Body of pancreas (tissue), 4 donors: ENCODE results near the gene PTBP1. TPM values are rescaled to one million over a fixed set of nuclear protein-coding genes. Genes with fewer than 3 reads are reported as not detected.
A peak's percentile ranks its signal among the peaks of the same experiment; 100 is the strongest.

Experiments used
- ATAC-seq: fragments of 150-250 bp; one replicate; pipeline ENCODE4 v1.9.1; 2016
- DNase-seq, 4 donors: peaks; one replicate each; pipeline ENCODE4 v3.0.0-alpha.2; 2019
- H3K27ac ChIP-seq, 4 donors: fragments of 200-600 bp; sonication (generic); 1 replicate in 3 of 4; 2 replicates in 1 of 4; pipeline versions ENCODE4 v1.5.1 to v1.6.1; 2016 to 2019; ENCODE audit warnings: mild to moderate bottlenecking in 1 of 4, mixed read lengths in 1 of 4, moderate library complexity in 1 of 4
- H3K27me3 ChIP-seq, 2 donors: fragments of 200-600 bp; sonication (generic); one replicate each; pipeline ENCODE4 v1.6.0; 2016; ENCODE audit warnings: mild to moderate bottlenecking in 1 of 2
- H3K36me3 ChIP-seq, 2 donors: fragments of 200-600 bp; sonication (generic); replicated peaks in 1 of 2; 2 replicates each; pipeline ENCODE4 v1.5.1; 2016; ENCODE audit warnings: low read depth in 2 of 2; ENCODE audit not compliant: insufficient read depth in 1 of 2
- H3K4me1 ChIP-seq: fragments of 200-600 bp; sonication (generic); one replicate; pipeline ENCODE4 v1.6.0; 2016
- H3K4me3 ChIP-seq, 2 donors: fragments of 200-600 bp; sonication (generic); 1 replicate in 1 of 2; 2 replicates in 1 of 2; pipeline ENCODE4 v1.5.1; 2016 to 2019
- H3K9me3 ChIP-seq, 3 donors: fragments of 200-600 bp; sonication (generic); 1 replicate in 2 of 3; 2 replicates in 1 of 3; pipeline ENCODE4 v1.5.1; 2016
- CTCF ChIP-seq, 7 experiments: fragments of 450-650 bp in 4 of 7; fragments of 200-600 bp in 3 of 7; sonication (generic) in 3 of 7; IDR thresholded peaks; one replicate each; pipeline ENCODE4 v1.5.1; 2016 to 2019; ENCODE audit warnings: antibody characterized with exemption in 7 of 7
- POLR2A ChIP-seq, 3 donors: fragments of 450-650 bp; IDR thresholded peaks; one replicate each; pipeline ENCODE4 v1.6.1; 2016; ENCODE audit warnings: antibody characterized with exemption in 3 of 3, mild to moderate bottlenecking in 2 of 3
- WGBS, 2 donors: methylation state at CpG; one replicate each; pipeline ENCODE4 v1.1.5; 2017; 5-methylcytosine and 5-hydroxymethylcytosine counted together
- intact Hi-C: fragments of 100-400 bp; cut with DNase I; formaldehyde crosslinking; loops from one replicate; pipeline ENCODE4 v1.15.1; 2023
- total RNA-seq, 2 donors: library from RNA; depleted of rRNA; stranded (reverse); fragments of >200 nt; gene quantifications; one replicate each; pipeline ENCODE4 v1.1.0, GENCODE V29; 2016

The PTBP1 gene
- total RNA-seq, 2 donors from 2014 or later: 78.9 to 100 TPM

GRCh38 chr19:751501-752341 lies 45.5 kb upstream of the PTBP1 start:
- peaks cover 0 to 7% of the 10 kb centered on the region in 2 donors for H3K27me3 ChIP-seq

GRCh38 chr19:752652-753517 lies 44.4 kb upstream of the PTBP1 start:
- peak overlapping the region in 2 of 4 donors; percentile 14 to 32 for H3K27ac ChIP-seq
- H3K4me1 ChIP-seq: peaks cover 11% of the 10 kb centered on the region
- H3K9me3 ChIP-seq: no peaks in the 10 kb centered on the region
- H3K27me3 ChIP-seq: peaks cover 0 to 7% of the 10 kb centered on the region in 2 donors
- WGBS, 2 donors: 34 to 58% methylated on average over 20 to 39 of the region's 39 CpGs
- TF ChIP-seq CTCF (IDR thresholded peaks at IDR 0.05) (no peak), POLR2A (IDR thresholded peaks at IDR 0.05) (no peak)
- ATAC-seq: peak; percentile 25
- intact Hi-C loops: no loop called here
- H3K4me3 ChIP-seq: no peak overlapping the region
- DNase-seq: peak in 3 of 4 donors; percentile 34 to 66 (median 49)
- H3K36me3 ChIP-seq: no peaks in the 10 kb centered on the region

More at GRCh38 chr19:751501-752341, 45.5 kb upstream of the PTBP1 start:
- DNase-seq (peak in 2 of 4 donors; percentile 13 to 32), ATAC-seq (no peak)
- Histone ChIP-seq H3K4me1 (peaks cover 11% of the 10 kb centered on the region), H3K9me3 (no peaks in the 10 kb centered on the region), H3K4me3 (no peak overlapping the region), H3K36me3 (no peaks in the 10 kb centered on the region), H3K27ac (no peak overlapping the region)
- intact Hi-C loops: no loop called here
- WGBS, 2 donors: 62 to 88% methylated on average over 14 to 30 of the region's 30 CpGs
- no peak for TF ChIP-seq POLR2A (IDR thresholded peaks at IDR 0.05)
- TF ChIP-seq CTCF (IDR thresholded peaks at IDR 0.05): no peak

DNA sequence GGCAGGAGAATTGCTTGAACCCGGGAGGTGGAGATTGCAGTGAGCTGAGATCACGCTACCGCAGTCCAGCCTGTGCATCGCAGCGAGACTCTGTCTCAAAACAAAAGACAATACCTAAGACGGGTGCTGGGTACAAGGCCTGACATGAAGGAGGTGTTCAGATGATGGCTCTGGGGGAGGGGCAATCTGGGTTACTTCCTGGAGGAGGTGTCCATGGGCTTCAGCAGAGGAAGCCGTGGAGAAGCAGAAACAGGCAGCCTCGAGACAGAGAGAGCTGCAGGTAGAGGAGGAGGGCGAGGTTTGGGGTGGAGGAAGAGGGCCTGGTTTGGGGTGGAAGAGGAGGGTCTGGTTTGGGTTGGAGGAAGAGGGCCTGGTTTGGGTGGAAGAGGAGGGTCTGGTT lies 42.7 kb upstream of the PTBP1 start:
- H3K27ac ChIP-seq: no peak overlapping the region
- intact Hi-C loops: no loop called here
- H3K4me3 ChIP-seq: no peak overlapping the region
- H3K27me3 ChIP-seq: peaks cover 0 to 7% of the 10 kb centered on the region in 2 donors
- TF ChIP-seq CTCF (IDR thresholded peaks at IDR 0.05): no peak
- no peak for TF ChIP-seq POLR2A (IDR thresholded peaks at IDR 0.05)
- ATAC-seq: no peak
- WGBS, 2 donors: 85 to 86% methylated on average over 9 of the region's 9 CpGs
- no peaks in the 10 kb centered on the region for H3K9me3 ChIP-seq
- no peaks in the 10 kb centered on the region for H3K36me3 ChIP-seq
- no peak for DNase-seq
- H3K4me1 ChIP-seq: peaks cover 11% of the 10 kb centered on the region

DNA sequence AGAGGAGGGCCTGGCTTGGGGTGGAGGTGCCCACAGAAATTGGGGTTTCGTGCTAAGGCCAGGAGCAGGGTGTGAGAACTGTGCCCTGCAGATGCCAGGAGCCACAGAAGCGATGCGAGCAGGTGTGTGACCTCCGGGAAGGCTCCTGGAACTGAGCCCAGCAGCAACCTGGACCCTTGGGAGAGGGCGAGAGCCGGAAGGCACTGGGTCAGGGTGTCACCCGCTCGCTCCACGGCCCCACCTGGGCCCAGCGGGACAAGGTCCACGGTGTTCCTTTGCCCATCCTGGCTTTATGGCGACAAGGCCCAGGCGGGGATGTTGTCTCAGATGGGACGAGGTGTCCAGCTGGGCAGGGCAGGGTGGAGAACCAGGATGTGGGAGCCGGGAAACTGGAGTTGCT lies 42.2 kb upstream of the PTBP1 start:
- DNase-seq (no peak), ATAC-seq (no peak)
- 79 to 86% methylated on average over 5 to 15 of the region's 15 CpGs for whole genome bisulfite sequencing, 2 donors
- Histone ChIP-seq H3K4me1 (peaks cover 11% of the 10 kb centered on the region), H3K27ac (no peak overlapping the region), H3K4me3 (no peak overlapping the region), H3K27me3 (peaks cover 0 to 7% of the 10 kb centered on the region in 2 donors), H3K36me3 (no peaks in the 10 kb centered on the region), H3K9me3 (no peaks in the 10 kb centered on the region)
- intact Hi-C loops: no loop called here
- TF ChIP-seq CTCF (IDR thresholded peaks at IDR 0.05): no peak
- no peak for TF ChIP-seq POLR2A (IDR thresholded peaks at IDR 0.05)
